ENCODE data around the gene LRTM2. TPM values are rescaled to one million over a fixed set of nuclear protein-coding genes. Genes with fewer than 3 reads are reported as not detected.

LRTM2 gene
- total RNA-seq, 2 experiments from 2014 or later = not detected

DNA sequence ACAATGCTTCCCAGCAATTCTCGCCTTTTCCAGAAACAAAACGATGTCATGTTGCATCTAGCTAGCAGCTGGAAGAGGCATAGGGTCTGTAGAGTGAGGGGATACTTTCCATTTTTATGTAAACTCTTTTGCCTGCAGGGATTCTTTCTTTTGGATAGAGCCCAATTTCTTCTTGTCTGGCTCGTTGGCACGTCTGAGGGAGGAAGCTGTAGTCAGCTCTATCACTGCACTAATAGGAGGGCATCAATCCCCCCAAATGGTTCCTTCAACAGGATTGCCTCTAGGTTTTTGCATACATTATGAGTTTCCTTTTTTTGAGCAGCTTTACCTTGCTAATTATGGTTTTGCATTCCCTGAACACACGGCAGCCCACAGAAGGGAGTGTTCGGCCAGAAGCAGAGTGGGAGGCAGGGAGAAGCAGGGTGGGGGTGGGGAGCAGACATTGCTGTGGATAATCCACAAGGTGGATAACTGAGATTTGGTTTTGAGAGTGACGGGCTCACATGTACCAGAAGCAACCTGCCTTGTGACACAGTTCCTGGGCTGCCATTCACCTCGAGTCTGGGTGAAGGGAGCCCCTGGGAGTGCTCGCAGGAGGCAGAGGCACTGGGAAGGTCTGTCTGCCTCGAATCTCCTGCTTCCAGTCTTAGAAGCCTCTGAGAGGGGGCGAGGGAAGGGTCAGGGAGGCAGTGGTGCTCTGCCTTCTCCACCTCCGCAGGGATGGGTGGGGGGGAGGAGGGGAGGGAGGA lies 24.5 kb downstream of the LRTM2 start:
- H4K20me1 ChIP-seq (ENCODE audit: insufficient read depth, low read length) = no peaks in the 10 kb centered on the region
- H3K9me3 ChIP-seq (ENCODE audit: low read length) = no peaks in the 10 kb centered on the region
- ChIA-PET CTCF (ENCODE audit: unreplicated experiment) (no interaction called here), POLR2A (no interaction called here)
- H3K9me2 ChIP-seq (ENCODE audit: insufficient read depth, low read length) = no peaks in the 10 kb centered on the region
- H2AFZ ChIP-seq (ENCODE audit: low read length) = no peak overlapping the region
- DNase-seq (ENCODE audit: low spot score) = no peak
- intact Hi-C loops (cut with micrococcal nuclease; ENCODE audit: unreplicated experiment) = no loop called here
- H3K4me3 ChIP-seq (ENCODE audit: low read depth, low read length, poor library complexity, severe bottlenecking) = no peak overlapping the region
- TF ChIP-seq EZH2phosphoT487 (IDR thresholded peaks at IDR 0.05; ENCODE audit: borderline replicate concordance, low read depth, low read length) = no peak
- TF ChIP-seq, protein P1, sequence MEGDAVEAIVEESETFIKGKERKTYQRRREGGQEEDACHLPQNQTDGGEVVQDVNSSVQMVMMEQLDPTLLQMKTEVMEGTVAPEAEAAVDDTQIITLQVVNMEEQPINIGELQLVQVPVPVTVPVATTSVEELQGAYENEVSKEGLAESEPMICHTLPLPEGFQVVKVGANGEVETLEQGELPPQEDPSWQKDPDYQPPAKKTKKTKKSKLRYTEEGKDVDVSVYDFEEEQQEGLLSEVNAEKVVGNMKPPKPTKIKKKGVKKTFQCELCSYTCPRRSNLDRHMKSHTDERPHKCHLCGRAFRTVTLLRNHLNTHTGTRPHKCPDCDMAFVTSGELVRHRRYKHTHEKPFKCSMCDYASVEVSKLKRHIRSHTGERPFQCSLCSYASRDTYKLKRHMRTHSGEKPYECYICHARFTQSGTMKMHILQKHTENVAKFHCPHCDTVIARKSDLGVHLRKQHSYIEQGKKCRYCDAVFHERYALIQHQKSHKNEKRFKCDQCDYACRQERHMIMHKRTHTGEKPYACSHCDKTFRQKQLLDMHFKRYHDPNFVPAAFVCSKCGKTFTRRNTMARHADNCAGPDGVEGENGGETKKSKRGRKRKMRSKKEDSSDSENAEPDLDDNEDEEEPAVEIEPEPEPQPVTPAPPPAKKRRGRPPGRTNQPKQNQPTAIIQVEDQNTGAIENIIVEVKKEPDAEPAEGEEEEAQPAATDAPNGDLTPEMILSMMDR (conservative IDR thresholded peaks at IDR 0.05; ENCODE audit: low read length) = no peak
- no peaks in the 10 kb centered on the region for H3K36me3 ChIP-seq (ENCODE audit: insufficient read depth, low read length)
- no peak overlapping the region for H3K27ac ChIP-seq (ENCODE audit: low read depth, low read length, poor library complexity, severe bottlenecking)
- BruUV-seq (replicated peaks) = no TSS peak
- H3K4me1 ChIP-seq (ENCODE audit: insufficient read depth, low read length, poor library complexity, severe bottlenecking) = no peaks in the 10 kb centered on the region
- no peak overlapping the region for H3K4me2 ChIP-seq (ENCODE audit: low read length)
- no peaks in the 10 kb centered on the region for H3K79me2 ChIP-seq (ENCODE audit: insufficient read depth, low read depth, low read length)

DNA sequence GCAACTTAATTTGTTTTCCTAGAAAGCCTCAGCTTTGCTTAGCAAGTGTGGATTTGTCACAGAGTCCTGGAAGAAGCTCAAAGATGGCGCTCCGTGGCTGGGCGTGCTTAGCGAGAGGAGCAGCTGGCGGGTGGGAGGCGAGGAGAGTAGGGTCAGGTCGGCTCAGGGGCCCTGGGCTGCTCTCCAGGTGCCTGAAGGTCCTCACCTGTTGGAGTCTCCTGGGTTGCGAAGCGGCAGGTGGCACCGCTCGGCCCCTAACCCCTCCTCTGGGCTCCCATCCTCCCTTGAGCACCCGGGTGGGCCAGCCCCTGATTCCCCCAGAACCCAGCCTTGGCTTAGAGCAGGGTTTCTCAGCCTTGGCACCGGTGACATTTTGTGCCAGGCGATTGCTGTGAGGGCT lies 25.1 kb downstream of the LRTM2 start:
- no peak overlapping the region for H2AFZ ChIP-seq (ENCODE audit: low read length)
- POLR2A ChIA-PET = no interaction called here
- no peaks in the 10 kb centered on the region for H3K36me3 ChIP-seq (ENCODE audit: insufficient read depth, low read length)
- no peak overlapping the region for H3K4me2 ChIP-seq (ENCODE audit: low read length)
- no peaks in the 10 kb centered on the region for H4K20me1 ChIP-seq (ENCODE audit: insufficient read depth, low read length)
- no peaks in the 10 kb centered on the region for H3K4me1 ChIP-seq (ENCODE audit: insufficient read depth, low read length, poor library complexity, severe bottlenecking)
- no peak overlapping the region for H3K27ac ChIP-seq (ENCODE audit: low read depth, low read length, poor library complexity, severe bottlenecking)
- H3K9me2 ChIP-seq (ENCODE audit: insufficient read depth, low read length) = no peaks in the 10 kb centered on the region
- intact Hi-C loops (cut with micrococcal nuclease; ENCODE audit: unreplicated experiment) = no loop called here
- TF ChIP-seq, protein P1 (conservative IDR thresholded peaks at IDR 0.05; ENCODE audit: low read length) = no peak
- TF ChIP-seq EZH2phosphoT487 (IDR thresholded peaks at IDR 0.05; ENCODE audit: borderline replicate concordance, low read depth, low read length) = no peak
- CTCF ChIA-PET (ENCODE audit: unreplicated experiment) = no interaction called here
- H3K4me3 ChIP-seq (ENCODE audit: low read depth, low read length, poor library complexity, severe bottlenecking) = no peak overlapping the region
- no peaks in the 10 kb centered on the region for H3K9me3 ChIP-seq (ENCODE audit: low read length)
- DNase-seq (ENCODE audit: low spot score) = no peak
- no peaks in the 10 kb centered on the region for H3K79me2 ChIP-seq (ENCODE audit: insufficient read depth, low read depth, low read length)
- no TSS peak for BruUV-seq (replicated peaks)

DNA sequence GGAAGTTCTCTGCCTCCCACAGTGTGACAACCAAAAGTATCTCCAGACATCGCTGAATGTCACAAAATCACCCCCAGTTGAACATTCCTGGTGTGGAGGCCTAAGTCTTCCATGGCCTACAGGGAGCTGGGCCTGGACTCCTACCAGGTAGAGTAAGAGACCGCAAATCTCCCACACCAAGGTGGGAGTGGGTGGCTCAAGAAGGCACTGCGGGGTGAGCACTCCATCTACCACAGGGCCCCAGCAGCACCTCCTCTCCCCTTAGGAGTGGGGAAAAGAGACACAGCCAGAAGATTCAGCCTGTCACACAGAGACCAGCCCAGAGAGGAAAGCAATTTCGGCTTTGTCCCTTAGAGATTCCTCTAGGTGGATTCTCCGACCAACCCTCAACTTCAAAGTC lies 25.5 kb downstream of the LRTM2 start:
- H3K36me3 ChIP-seq (ENCODE audit: insufficient read depth, low read length) = no peaks in the 10 kb centered on the region
- no peaks in the 10 kb centered on the region for H3K79me2 ChIP-seq (ENCODE audit: insufficient read depth, low read depth, low read length)
- no peaks in the 10 kb centered on the region for H4K20me1 ChIP-seq (ENCODE audit: insufficient read depth, low read length)
- no peak overlapping the region for H3K4me2 ChIP-seq (ENCODE audit: low read length)
- H3K27ac ChIP-seq (ENCODE audit: low read depth, low read length, poor library complexity, severe bottlenecking) = no peak overlapping the region
- H3K9me2 ChIP-seq (ENCODE audit: insufficient read depth, low read length) = no peaks in the 10 kb centered on the region
- intact Hi-C loops (cut with micrococcal nuclease; ENCODE audit: unreplicated experiment) = no loop called here
- ChIA-PET CTCF (ENCODE audit: unreplicated experiment) (no interaction called here), POLR2A (no interaction called here)
- TF ChIP-seq EZH2phosphoT487 (IDR thresholded peaks at IDR 0.05; ENCODE audit: borderline replicate concordance, low read depth, low read length) = no peak
- TF ChIP-seq, protein P1 (conservative IDR thresholded peaks at IDR 0.05; ENCODE audit: low read length) = no peak
- DNase-seq (ENCODE audit: low spot score) = no peak
- no peaks in the 10 kb centered on the region for H3K4me1 ChIP-seq (ENCODE audit: insufficient read depth, low read length, poor library complexity, severe bottlenecking)
- H2AFZ ChIP-seq (ENCODE audit: low read length) = no peak overlapping the region
- no peak overlapping the region for H3K4me3 ChIP-seq (ENCODE audit: low read depth, low read length, poor library complexity, severe bottlenecking)
- H3K9me3 ChIP-seq (ENCODE audit: low read length) = no peaks in the 10 kb centered on the region
- BruUV-seq (replicated peaks) = no TSS peak
